Endodermal cell (in vitro differentiated cells): ENCODE data around the gene RPL36. TPM values are rescaled to one million over a fixed set of nuclear protein-coding genes. Genes with fewer than 3 reads are reported as not detected.

ENCODE experiments used
- DNase-seq: peaks from one replicate; pipeline ENCODE4 v3.0.0-alpha.2; 2017
- H3K27ac ChIP-seq: 2 replicates; pipeline ENCODE4 v1.5.1; 2013; ENCODE audit warnings: mild to moderate bottlenecking, low read depth, low read length, moderate library complexity
- H3K27me3 ChIP-seq: 2 replicates; pipeline ENCODE4 v1.6.1; 2013; ENCODE audit warnings: mild to moderate bottlenecking, low read length, moderate library complexity; ENCODE audit not compliant: insufficient read depth, control insufficient read depth, poor library complexity, severe bottlenecking
- H3K36me3 ChIP-seq: 2 replicates; pipeline ENCODE4 v1.7.0; 2013; ENCODE audit warnings: mild to moderate bottlenecking, low read length, moderate library complexity; ENCODE audit not compliant: control insufficient read depth, insufficient read depth
- H3K4me1 ChIP-seq: one replicate; pipeline ENCODE4 v1.7.0; 2013; ENCODE audit warnings: low read length; ENCODE audit not compliant: control insufficient read depth, insufficient read depth
- H3K4me3 ChIP-seq: 2 replicates; pipeline ENCODE4 v1.5.1; 2013; ENCODE audit warnings: mild to moderate bottlenecking, low read length, moderate library complexity
- H3K9ac ChIP-seq: 2 replicates; pipeline ENCODE4 v1.6.1; 2013; ENCODE audit warnings: mild to moderate bottlenecking, low read length, moderate library complexity; ENCODE audit not compliant: poor library complexity, severe bottlenecking; ENCODE audit errors: extremely low read depth
- H3K9me3 ChIP-seq: 2 replicates; pipeline ENCODE4 v1.6.1; 2013; ENCODE audit warnings: mild to moderate bottlenecking, low read length, moderate library complexity; ENCODE audit not compliant: control insufficient read depth
- H3K27ac Mint-ChIP-seq: 2 replicates; pipeline ENCODE4 v1.8.0; 2020; ENCODE audit warnings: mixed read lengths
- H3K27me3 Mint-ChIP-seq: 2 replicates; pipeline ENCODE4 v1.8.0; 2021; ENCODE audit warnings: mild to moderate bottlenecking, mixed read lengths; ENCODE audit not compliant: insufficient read depth
- H3K36me3 Mint-ChIP-seq: 2 replicates; pipeline ENCODE4 v1.8.0; 2020; ENCODE audit warnings: low read depth, mixed read lengths
- H3K4me1 Mint-ChIP-seq: 2 replicates; pipeline ENCODE4 v1.8.0; 2020; ENCODE audit warnings: mixed read lengths
- H3K4me3 Mint-ChIP-seq: 2 replicates; pipeline ENCODE4 v1.8.0; 2020; ENCODE audit warnings: mild to moderate bottlenecking, moderate library complexity, mixed read lengths
- H3K9me3 Mint-ChIP-seq: 2 replicates; pipeline ENCODE4 v1.8.0; 2020; ENCODE audit warnings: mild to moderate bottlenecking, mixed read lengths
- WGBS, 2 experiments: methylation state at CpG; one replicate each; pipeline versions ENCODE4 v1.1.5 to v1.1.7; 2013; ENCODE audit warnings: missing lambda C conversion rate in 2 of 2, mixed read lengths in 1 of 2; ENCODE audit not compliant: insufficient coverage in 1 of 2, insufficient read length in 1 of 2; 5-methylcytosine and 5-hydroxymethylcytosine counted together
- total RNA-seq, 2 donors: library from RNA; stranded (reverse); fragmentation: NEBNext Ultra II Directional in 1 of 2; extraction: Animal tissue kit (Norgen Biotek cat#: 25700) in 1 of 2; gene quantifications; 2 replicates in 1 of 2; 3 replicates in 1 of 2; pipeline ENCODE4 v1.2.1, GENCODE V29; 2021
- TF ChIP-seq, protein P1 (sequence below): fragments of 200-600 bp; sonication (generic); conservative IDR thresholded peaks from 2 replicates; pipeline ENCODE4 v1.5.0; 2021; ENCODE audit warnings: antibody characterized with exemption, mild to moderate bottlenecking

The RPL36 gene
- total RNA-seq, 2 donors from 2014 or later, result 1,005 to 1,008 TPM

DNA sequence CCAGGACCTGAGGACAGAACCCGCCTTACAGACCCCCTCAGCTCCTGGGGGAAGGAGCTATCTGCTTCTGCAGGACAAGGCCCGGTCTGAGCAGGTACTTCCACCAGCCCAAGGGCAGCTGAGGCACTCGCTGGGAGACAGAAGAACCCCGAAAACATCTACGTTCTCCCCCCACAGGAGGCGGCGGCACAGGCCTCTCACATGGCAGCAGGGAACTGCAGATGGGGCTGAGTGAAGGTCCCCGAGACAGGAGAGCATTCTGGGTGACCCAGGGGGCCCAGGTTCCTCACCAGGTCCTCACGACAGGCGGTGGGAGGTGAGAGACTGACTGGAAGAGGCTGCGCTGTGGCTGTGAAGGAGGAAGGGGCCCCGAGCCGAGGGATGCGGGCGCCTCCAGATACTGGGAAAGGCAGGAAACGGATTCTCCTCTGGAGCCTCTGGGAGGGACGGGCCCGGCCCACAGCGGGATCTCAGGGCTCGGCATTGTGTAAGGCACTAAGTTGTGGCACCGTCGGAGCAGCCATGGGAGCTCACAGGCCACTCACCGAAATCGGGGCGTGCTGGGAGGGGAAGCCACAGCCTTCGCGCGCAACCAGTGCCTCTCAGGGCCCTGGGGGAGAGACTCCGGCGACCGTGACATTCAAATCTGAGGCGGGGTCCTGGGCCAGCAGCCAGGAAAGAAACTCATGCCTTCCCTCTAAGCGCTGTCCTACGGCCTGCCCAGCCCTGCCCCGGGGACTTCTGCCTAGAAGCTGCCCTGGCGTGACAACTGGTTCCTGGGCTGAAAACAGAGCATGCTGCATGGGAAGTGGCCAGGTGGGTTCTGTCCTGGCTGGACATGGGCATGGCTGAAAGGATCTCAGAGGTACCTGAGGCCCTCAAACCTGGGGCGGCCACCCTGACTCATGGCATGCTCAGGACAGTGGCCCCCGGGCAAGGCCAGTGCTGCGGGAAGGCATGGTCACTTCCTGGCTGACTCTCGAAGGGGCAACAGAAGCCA is 14.0 kb downstream of the RPL36 start:
- H3K36me3 Mint-ChIP-seq, result peaks cover 72% of the 10 kb centered on the region
- H3K4me1 Mint-ChIP-seq, result no peaks in the 10 kb centered on the region
- H3K4me1 ChIP-seq, result no peaks in the 10 kb centered on the region
- no peak overlapping the region for H3K27ac ChIP-seq
- 94 to 96% methylated on average over 31 to 40 of the region's 40 CpGs for WGBS, 2 experiments
- TF ChIP-seq, protein P1, sequence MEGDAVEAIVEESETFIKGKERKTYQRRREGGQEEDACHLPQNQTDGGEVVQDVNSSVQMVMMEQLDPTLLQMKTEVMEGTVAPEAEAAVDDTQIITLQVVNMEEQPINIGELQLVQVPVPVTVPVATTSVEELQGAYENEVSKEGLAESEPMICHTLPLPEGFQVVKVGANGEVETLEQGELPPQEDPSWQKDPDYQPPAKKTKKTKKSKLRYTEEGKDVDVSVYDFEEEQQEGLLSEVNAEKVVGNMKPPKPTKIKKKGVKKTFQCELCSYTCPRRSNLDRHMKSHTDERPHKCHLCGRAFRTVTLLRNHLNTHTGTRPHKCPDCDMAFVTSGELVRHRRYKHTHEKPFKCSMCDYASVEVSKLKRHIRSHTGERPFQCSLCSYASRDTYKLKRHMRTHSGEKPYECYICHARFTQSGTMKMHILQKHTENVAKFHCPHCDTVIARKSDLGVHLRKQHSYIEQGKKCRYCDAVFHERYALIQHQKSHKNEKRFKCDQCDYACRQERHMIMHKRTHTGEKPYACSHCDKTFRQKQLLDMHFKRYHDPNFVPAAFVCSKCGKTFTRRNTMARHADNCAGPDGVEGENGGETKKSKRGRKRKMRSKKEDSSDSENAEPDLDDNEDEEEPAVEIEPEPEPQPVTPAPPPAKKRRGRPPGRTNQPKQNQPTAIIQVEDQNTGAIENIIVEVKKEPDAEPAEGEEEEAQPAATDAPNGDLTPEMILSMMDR, result no peak
- H3K36me3 ChIP-seq, result peaks cover 50% of the 10 kb centered on the region
- H3K27me3 ChIP-seq, result no peaks in the 10 kb centered on the region
- H3K9me3 ChIP-seq, result peaks cover 10% of the 10 kb centered on the region
- H3K9me3 Mint-ChIP-seq, result peaks cover 25% of the 10 kb centered on the region
- no peaks in the 10 kb centered on the region for H3K27me3 Mint-ChIP-seq
- no peak overlapping the region for H3K4me3 ChIP-seq
- H3K27ac Mint-ChIP-seq, result no peak overlapping the region
- no peak for DNase-seq
- no peak overlapping the region for H3K9ac ChIP-seq
- no peak overlapping the region for H3K4me3 Mint-ChIP-seq

DNA sequence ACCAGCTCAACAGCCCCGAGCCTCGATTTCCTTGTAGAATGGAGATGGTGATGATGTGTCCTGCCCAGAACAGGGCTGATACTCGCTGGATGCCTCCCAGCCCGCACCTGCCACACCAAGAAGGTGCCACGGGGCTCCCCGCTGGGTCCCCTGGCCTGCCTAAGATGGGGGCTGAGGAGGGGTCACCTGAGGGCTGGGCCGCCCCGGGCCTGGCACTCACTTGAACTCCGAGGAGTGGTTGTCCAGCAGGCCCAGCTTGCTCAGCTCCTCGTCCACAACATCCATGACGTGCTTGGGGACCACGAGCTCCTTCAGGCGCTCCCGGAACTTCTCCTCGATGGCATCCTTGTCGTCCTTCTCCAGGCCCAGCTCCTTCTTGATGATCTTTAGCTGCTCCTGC is 15.5 kb downstream of the RPL36 start:
- H3K36me3 ChIP-seq, result peaks cover 57% of the 10 kb centered on the region
- no peak overlapping the region for H3K27ac ChIP-seq
- Mint-ChIP-seq H3K4me1 (no peaks in the 10 kb centered on the region), H3K4me3 (no peak overlapping the region), H3K36me3 (peaks cover 73% of the 10 kb centered on the region), H3K27ac (no peak overlapping the region), H3K27me3 (no peaks in the 10 kb centered on the region), H3K9me3 (peaks cover 21% of the 10 kb centered on the region)
- H3K9ac ChIP-seq, result no peak overlapping the region
- no peak for DNase-seq
- H3K27me3 ChIP-seq, result no peaks in the 10 kb centered on the region
- TF ChIP-seq, protein P1, result no peak
- H3K4me1 ChIP-seq, result no peaks in the 10 kb centered on the region
- WGBS, 2 experiments, result 93 to 99% methylated on average over 10 to 16 of the region's 16 CpGs
- peaks cover 8% of the 10 kb centered on the region for H3K9me3 ChIP-seq
- H3K4me3 ChIP-seq, result no peak overlapping the region

DNA sequence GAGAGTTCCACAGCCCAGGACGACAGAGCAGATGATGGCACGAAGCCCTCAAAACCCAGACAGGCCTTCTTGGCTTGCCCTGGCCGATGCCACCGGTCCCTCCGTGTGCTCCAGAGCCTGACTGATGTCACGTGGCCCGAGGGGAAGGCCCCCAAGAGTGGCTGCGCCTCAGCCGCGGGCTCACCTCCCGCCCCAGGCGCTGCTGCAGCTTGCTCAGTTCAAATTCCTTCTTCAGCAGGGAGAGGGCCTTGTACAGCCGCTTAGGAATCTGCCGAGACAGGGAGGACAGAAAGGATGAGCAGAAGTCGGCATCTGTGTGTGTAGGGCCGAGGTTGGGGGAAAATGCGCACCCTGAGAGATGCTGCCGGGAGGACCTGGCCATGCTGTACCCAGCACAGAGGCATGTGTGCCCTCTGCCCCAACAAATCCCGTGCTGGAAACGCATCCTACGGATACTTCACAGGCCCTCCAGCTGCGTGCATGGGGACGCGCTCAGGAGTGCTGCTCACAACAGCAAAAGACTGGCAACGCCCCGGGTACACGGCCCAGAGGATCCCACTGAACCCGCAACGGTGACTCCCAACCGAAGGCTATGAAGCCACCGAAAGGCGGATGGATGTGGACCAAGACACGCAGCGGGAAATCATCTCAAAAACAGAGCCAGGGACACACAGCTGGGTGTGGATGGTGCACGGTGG is 16.9 kb downstream of the RPL36 start:
- Histone ChIP-seq H3K4me3 (no peak overlapping the region), H3K27ac (no peak overlapping the region), H3K27me3 (no peaks in the 10 kb centered on the region), H3K4me1 (no peaks in the 10 kb centered on the region), H3K9ac (no peak overlapping the region), H3K36me3 (peaks cover 63% of the 10 kb centered on the region), H3K9me3 (no peaks in the 10 kb centered on the region)
- Mint-ChIP-seq H3K27ac (no peak overlapping the region), H3K4me1 (no peaks in the 10 kb centered on the region), H3K36me3 (peaks cover 70% of the 10 kb centered on the region), H3K27me3 (no peaks in the 10 kb centered on the region), H3K4me3 (no peak overlapping the region), H3K9me3 (peaks cover 8% of the 10 kb centered on the region)
- DNase-seq, result no peak
- WGBS, 2 experiments, result 95 to 96% methylated on average over 25 to 35 of the region's 35 CpGs
- TF ChIP-seq, protein P1, result no peak
